Central memory CD8-positive, alpha-beta T cell (primary cell): ENCODE results near the gene CDKAL1.
A peak's percentile ranks its signal among the peaks of the same experiment; 100 is the strongest.
"Not testable (repeated sequence)": the region's sequence is repeated elsewhere in the genome, so short reads cannot be mapped to it uniquely, and the experiment has no call there.

ENCODE experiments used
- ATAC-seq: fragments of 150-1000 bp; cut with Tn5 transposase; replicated peaks from 2 replicates; pipeline ENCODE4 v1.10.0; 2022; ENCODE audit warnings: mild to moderate bottlenecking, moderate FRiP score, moderate number of reproducible peaks; ENCODE audit not compliant: poor library complexity, severe bottlenecking; ENCODE audit errors: extremely low read depth
- DNase-seq, 2 donors: peaks; one replicate each; pipeline ENCODE4 v3.0.0; 2021; ENCODE audit warnings: low spot score in 2 of 2
- H3K27ac Mint-ChIP-seq: one replicate; pipeline ENCODE4 v1.8.0; 2022; ENCODE audit warnings: low read depth, mild to moderate bottlenecking, moderate library complexity, mixed read lengths
- H3K27me3 Mint-ChIP-seq: one replicate; pipeline ENCODE4 v1.8.0; 2022; ENCODE audit warnings: mixed read lengths
- H3K36me3 Mint-ChIP-seq: one replicate; pipeline ENCODE4 v1.8.0; 2022; ENCODE audit warnings: mild to moderate bottlenecking, moderate library complexity, mixed read lengths; ENCODE audit not compliant: insufficient read depth
- H3K4me1 Mint-ChIP-seq: one replicate; pipeline ENCODE4 v1.8.0; 2022; ENCODE audit warnings: mixed read lengths
- H3K4me3 Mint-ChIP-seq: one replicate; pipeline ENCODE4 v1.8.0; 2022; ENCODE audit warnings: mild to moderate bottlenecking, moderate library complexity, mixed read lengths
- H3K9me3 Mint-ChIP-seq: one replicate; pipeline ENCODE4 v1.8.0; 2022; ENCODE audit warnings: mixed read lengths

CDKAL1 gene

DNA sequence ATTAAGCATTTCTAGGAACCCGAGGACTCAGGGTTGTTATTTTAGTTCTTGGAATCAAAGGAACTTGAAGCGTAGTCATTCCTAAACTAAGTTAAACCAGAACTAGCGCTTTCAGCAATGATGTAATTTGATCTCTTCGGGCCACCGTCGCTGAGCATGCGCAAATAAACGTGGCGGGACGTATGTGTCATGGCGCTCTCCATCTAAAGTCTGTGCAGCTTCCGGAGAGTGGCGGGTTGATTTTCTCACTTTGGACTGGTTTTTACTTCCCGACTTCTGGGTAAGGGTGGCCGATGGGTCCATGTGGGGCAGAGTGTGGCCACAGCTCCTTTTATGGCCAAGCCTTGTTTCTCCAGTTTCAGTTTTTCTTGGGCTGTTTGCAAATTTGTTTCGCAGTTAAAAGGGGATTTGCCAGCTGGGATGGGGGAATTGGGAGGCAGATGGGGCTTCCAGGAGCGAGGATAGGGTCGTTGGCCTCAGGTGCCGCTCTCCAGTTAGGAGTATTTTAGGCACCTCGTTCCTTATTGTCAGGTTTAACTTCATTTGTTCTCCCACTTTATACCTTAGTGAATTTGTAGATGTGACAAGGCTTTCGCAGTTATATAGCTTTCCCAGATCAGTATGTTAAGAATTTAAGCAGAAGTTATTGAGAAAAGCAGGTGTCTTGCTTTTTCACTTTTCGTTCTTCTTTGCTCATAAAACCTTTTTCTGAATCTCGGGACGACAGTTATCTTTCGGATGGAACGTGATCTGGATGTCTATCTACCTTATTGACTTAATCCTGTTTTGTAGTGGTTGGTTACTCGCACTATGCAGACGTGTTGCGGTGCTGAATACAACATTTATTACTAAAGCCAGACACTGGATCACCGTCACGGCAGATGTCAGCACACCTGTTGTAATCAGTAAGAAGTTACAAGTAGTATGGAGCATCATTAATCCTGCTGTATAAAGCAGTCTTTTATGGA, at the start of gene CDKAL1:
TSS of gene CDKAL1 (plus strand) at position 163 of the 968 bp plus-strand sequence. CDS start 11,894 bp downstream, outside the sequence.
- peaks cover 20% of the 10 kb centered on the region for H3K36me3 Mint-ChIP-seq

DNA sequence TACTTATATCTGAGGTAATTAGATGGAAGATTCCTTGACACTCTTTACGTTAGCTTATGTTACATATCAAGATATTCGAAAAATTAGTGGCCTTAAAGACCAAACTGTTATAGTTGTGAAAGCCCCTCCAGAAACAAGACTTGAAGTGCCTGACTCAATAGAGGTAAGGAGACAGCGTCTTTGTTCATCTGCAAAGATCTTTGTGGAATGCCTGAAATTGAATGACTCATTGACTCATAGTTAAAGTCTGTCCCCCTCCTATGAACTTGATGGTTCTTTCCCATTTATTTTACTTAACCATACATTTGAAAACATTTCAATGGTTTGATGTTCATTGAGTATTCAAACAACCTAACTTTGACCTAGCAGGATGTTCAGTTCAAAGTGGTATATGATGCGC, 47.6 kb upstream of the CDKAL1 start:
- no peak overlapping the region for H3K4me3 Mint-ChIP-seq
- no peak for DNase-seq
- H3K36me3 Mint-ChIP-seq, result peaks cover 61% of the 10 kb centered on the region
- H3K27me3 Mint-ChIP-seq, result no peaks in the 10 kb centered on the region
- ATAC-seq, result no peak
- H3K27ac Mint-ChIP-seq, result no peak overlapping the region
- H3K9me3 Mint-ChIP-seq, result no peaks in the 10 kb centered on the region
- no peaks in the 10 kb centered on the region for H3K4me1 Mint-ChIP-seq

More for the DNA sequence above, at the start of gene CDKAL1:
- peak; percentile 79 to 81 for DNase-seq
- peak within 1 kb of the TSS; percentile 97 for H3K4me3 Mint-ChIP-seq
- ATAC-seq, result peak; percentile 77
- H3K27me3 Mint-ChIP-seq, result no peaks in the 10 kb centered on the region
- no peaks in the 10 kb centered on the region for H3K9me3 Mint-ChIP-seq
- H3K4me1 Mint-ChIP-seq, result peaks cover 41% of the 10 kb centered on the region
- peak within 1 kb of the TSS; percentile 93 for H3K27ac Mint-ChIP-seq

- H3K36me3 Mint-ChIP-seq, result peaks cover 56% of the 10 kb centered on the region
- H3K27me3 Mint-ChIP-seq, result no peaks in the 10 kb centered on the region
- no peak for ATAC-seq
These were observed 46.4 kb upstream of the CDKAL1 start for GRCh38 chr6:20487669-20488375.

GRCh38 chr6:20490591-20490990, 43.7 kb upstream of the CDKAL1 start:
- Mint-ChIP-seq H3K27me3 (no peaks in the 10 kb centered on the region), H3K27ac (no peak overlapping the region), H3K4me1 (no peaks in the 10 kb centered on the region), H3K4me3 (no peak overlapping the region), H3K9me3 (no peaks in the 10 kb centered on the region), H3K36me3 (peaks cover 42% of the 10 kb centered on the region)
- ATAC-seq (no peak), DNase-seq (no peak)

More at GRCh38 chr6:20487669-20488375, 46.4 kb upstream of the CDKAL1 start:
- H3K4me1 Mint-ChIP-seq, result no peaks in the 10 kb centered on the region
- DNase-seq, result no peak
- no peaks in the 10 kb centered on the region for H3K9me3 Mint-ChIP-seq
- no peak overlapping the region for H3K4me3 Mint-ChIP-seq
- H3K27ac Mint-ChIP-seq, result no peak overlapping the region

GRCh38 chr6:20492099-20492498, 42.2 kb upstream of the CDKAL1 start:
- ATAC-seq (no peak), DNase-seq (no peak)
- no peaks in the 10 kb centered on the region for H3K9me3 Mint-ChIP-seq
- H3K27me3 Mint-ChIP-seq, result no peaks in the 10 kb centered on the region
- no peak overlapping the region for H3K4me3 Mint-ChIP-seq
- H3K27ac Mint-ChIP-seq, result no peak overlapping the region
- no peaks in the 10 kb centered on the region for H3K4me1 Mint-ChIP-seq
- H3K36me3 Mint-ChIP-seq, result peaks cover 40% of the 10 kb centered on the region

DNA sequence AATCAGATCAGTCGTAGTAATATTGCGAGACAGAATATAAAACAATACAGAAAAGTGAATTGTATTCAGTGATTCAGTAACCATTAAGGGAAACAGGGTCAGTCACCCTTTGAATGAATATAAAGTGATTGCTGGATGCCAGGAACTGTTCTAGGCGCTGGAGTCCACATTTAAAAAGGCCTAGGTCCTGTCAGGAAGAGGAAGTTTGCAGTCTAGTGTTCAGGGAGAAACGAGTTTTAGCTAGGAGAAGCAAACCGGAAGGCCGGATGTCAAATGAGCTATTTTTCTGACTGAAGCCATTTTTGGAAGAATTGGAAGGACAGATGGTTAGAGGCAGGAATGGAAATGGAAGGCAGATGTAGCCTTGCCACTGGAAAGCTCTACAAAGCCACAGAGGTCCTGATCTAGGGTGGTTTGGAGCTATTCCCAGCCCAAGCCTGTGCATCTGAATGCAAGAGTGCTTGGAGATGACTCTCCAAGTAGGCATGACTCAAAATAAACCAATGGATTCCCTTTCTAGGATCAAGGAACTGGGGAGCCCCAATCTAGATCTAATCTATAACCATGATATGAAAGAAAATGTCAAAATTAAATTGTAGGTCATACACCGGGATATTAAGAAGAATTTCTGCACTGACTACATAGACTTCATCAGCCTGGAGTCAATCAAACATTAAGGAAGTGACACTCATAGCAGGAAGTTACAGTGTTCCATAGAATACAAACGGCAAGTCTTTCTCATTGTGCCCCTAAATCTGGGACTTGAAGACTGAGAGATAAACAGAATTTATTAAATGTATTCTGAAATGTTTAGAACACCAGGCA, 36.8 kb upstream of the CDKAL1 start:
- Mint-ChIP-seq H3K9me3 (no peaks in the 10 kb centered on the region), H3K27ac (no peak overlapping the region), H3K4me1 (no peaks in the 10 kb centered on the region), H3K27me3 (no peaks in the 10 kb centered on the region), H3K4me3 (no peak overlapping the region), H3K36me3 (peaks cover 2% of the 10 kb centered on the region)
- ATAC-seq, result no peak
- DNase-seq, result no peak

DNA sequence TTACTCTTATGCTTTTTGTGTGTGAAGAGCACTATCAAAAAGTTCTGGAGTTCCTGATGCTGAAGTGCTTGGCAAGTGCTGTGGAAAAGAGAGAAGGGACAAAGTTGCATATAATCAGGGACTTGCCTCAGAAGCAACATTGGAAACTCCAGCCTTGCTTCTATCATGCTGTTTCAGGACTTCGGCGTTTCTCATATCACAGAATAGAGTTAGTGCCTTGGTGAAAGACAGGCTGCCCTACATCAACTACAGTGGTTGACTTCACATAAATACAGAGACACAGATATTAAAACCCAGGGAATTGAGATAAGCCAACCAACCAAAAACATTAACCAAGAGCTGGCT, 36.2 kb upstream of the CDKAL1 start:
- Mint-ChIP-seq H3K4me3 (no peak overlapping the region), H3K36me3 (peaks cover 2% of the 10 kb centered on the region), H3K27ac (no peak overlapping the region), H3K27me3 (no peaks in the 10 kb centered on the region), H3K4me1 (no peaks in the 10 kb centered on the region), H3K9me3 (no peaks in the 10 kb centered on the region)
- ATAC-seq, result no peak
- no peak for DNase-seq

- H3K27ac Mint-ChIP-seq, result no peak overlapping the region
- no peak overlapping the region for H3K4me3 Mint-ChIP-seq
- ATAC-seq (no peak), DNase-seq (no peak)
- peaks cover 24% of the 10 kb centered on the region for H3K27me3 Mint-ChIP-seq
- no peaks in the 10 kb centered on the region for H3K9me3 Mint-ChIP-seq
- H3K4me1 Mint-ChIP-seq, result no peaks in the 10 kb centered on the region
- no peaks in the 10 kb centered on the region for H3K36me3 Mint-ChIP-seq
These were observed 25.0 kb upstream of the CDKAL1 start for GRCh38 chr6:20509212-20509611.

DNA sequence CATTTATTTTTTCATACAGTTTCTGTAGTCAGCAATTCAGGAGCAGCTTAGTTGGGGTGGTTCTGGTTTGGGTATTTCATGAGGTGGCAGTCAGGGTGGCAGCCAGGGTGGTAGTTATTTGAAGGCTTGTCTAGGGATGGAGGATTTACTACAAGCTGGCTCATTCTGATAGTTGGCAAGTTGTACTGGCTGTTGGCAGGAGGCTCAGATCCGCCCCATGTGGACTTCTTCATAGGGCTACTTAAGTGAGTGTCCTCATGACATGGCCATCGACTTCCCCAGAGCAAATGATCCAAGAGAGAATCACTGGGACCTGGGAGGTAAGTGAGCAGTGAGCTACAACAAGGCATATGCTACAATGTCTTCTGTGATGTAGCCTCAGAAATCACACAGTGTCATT, 22.4 kb upstream of the CDKAL1 start:
- Mint-ChIP-seq H3K4me3 (no peak overlapping the region), H3K27me3 (peaks cover 24% of the 10 kb centered on the region), H3K27ac (no peak overlapping the region), H3K9me3 (no peaks in the 10 kb centered on the region), H3K36me3 (no peaks in the 10 kb centered on the region), H3K4me1 (no peaks in the 10 kb centered on the region)
- DNase-seq, result no peak
- ATAC-seq, result no peak

- not testable (repeated sequence) for ATAC-seq, H3K4me3 Mint-ChIP-seq, DNase-seq, H3K36me3 Mint-ChIP-seq, H3K27ac Mint-ChIP-seq, H3K9me3 Mint-ChIP-seq, H3K4me1 Mint-ChIP-seq
- peaks cover 14% of the 10 kb centered on the region for H3K27me3 Mint-ChIP-seq
These were observed 9.0 kb upstream of the CDKAL1 start for GRCh38 chr6:20525208-20525607.

DNA sequence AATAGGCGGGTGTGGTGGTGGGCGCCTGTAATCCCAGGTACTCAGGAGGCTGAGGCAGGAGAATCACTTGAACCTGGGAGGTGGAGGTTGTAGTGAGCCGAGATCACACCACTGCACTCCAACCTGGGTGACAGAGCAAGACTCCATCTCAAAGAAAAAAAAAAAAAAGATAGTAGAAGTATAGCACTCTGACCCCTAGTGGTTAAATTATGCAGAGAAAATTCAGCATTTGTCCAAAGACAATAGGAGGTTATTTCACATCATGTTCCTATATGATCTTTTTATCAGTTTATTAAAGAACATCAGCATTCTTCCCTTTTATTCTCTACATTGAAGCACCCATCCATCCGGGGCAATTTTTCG, 5.2 kb upstream of the CDKAL1 start:
- H3K27ac Mint-ChIP-seq, DNase-seq: not testable (repeated sequence)

DNA sequence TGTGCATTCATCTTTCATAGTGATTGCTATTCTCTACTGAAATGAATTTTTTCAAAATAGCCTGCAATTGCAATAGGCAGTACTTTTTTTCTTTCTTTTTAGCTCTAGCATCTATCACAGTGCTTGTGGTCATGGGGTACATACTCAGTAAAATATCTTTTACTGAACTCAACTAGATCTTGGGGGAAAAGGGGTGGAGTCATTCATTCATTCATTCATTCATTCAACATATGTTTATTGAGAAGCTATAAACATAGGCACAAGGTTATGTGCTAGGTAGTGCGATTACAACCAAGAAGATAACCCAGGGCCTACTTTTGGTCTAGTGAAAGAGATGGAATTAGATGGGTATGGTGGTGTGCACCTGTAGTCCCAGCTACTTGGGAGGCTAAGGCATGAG, 1.4 kb upstream of the CDKAL1 start:
- H3K4me1 Mint-ChIP-seq, result peaks cover 29% of the 10 kb centered on the region
- no peaks in the 10 kb centered on the region for H3K9me3 Mint-ChIP-seq
- H3K36me3 Mint-ChIP-seq, result peaks cover 17% of the 10 kb centered on the region
- DNase-seq (no peak), ATAC-seq (no peak)
- H3K27ac Mint-ChIP-seq, result no peak overlapping the region
- H3K27me3 Mint-ChIP-seq, result no peaks in the 10 kb centered on the region
- no peak overlapping the region for H3K4me3 Mint-ChIP-seq

More for the DNA sequence above, 5.2 kb upstream of the CDKAL1 start:
- not testable (repeated sequence) for H3K9me3 Mint-ChIP-seq, H3K27me3 Mint-ChIP-seq, H3K4me1 Mint-ChIP-seq, H3K4me3 Mint-ChIP-seq, H3K36me3 Mint-ChIP-seq
- peak; percentile 69 for ATAC-seq
